ENCODE measurements around the gene SLC22A17. TPM values are rescaled to one million over a fixed set of nuclear protein-coding genes. Genes with fewer than 3 reads are reported as not detected.

Gene SLC22A17
- total and polyA plus RNA-seq, 10 of the 15 experiments (the other 5 are each of a cell fraction or from before 2014, with no cell fraction given), result not detected

DNA sequence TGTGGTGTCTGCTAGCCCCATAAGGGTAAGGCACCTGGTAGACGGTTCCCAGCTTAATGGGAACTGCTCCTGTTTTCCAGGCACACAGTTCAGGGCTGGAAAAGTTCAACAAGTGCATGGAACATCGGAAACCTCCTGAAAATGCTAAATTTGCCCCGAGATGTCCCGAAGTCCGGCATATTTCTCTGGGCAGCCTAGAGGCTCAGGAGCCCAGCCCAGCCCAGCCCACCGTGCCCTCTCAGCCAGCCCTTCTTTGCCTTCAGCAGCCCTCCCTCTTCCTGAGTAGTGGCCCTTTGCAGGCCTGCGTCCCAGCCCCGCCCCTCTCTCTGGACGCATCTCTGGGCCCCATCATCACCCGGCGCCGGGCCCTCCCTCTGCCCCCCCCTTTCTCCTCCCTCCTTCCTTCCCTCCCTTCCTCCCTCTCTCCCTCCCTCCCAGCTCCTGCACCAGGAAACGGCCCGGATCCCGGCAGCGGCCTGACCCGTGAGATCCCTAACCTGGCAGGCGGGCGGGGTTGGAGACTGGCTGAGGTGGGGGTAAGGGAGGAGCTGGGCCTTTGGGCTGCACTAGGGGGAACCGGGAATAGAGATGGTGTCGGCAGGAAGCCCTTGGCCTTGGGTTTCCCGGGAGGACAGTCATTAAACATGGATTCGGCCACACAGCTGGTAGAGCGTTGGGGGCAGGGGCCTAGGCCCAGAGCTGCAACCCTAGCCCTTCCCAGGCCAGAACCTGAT lies 46.1 kb downstream of the SLC22A17 start, which contains the start of gene BCL2L2 (continued):
- TF ChIP-seq, protein P1, sequence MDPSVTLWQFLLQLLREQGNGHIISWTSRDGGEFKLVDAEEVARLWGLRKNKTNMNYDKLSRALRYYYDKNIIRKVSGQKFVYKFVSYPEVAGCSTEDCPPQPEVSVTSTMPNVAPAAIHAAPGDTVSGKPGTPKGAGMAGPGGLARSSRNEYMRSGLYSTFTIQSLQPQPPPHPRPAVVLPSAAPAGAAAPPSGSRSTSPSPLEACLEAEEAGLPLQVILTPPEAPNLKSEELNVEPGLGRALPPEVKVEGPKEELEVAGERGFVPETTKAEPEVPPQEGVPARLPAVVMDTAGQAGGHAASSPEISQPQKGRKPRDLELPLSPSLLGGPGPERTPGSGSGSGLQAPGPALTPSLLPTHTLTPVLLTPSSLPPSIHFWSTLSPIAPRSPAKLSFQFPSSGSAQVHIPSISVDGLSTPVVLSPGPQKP (IDR thresholded peaks at IDR 0.05; ENCODE audit: low read depth, low read length), result peak; percentile 39; the same call in 1 of the 2 replicates
- TF ChIP-seq CHD1 (IDR thresholded peaks at IDR 0.05; ENCODE audit: low read depth, low read length) (no peak), GABPA (IDR thresholded peaks at IDR 0.05; ENCODE audit: low read depth) (no peak), TARDBP (IDR thresholded peaks at IDR 0.05; ENCODE audit: borderline replicate concordance) (peak; percentile 92), RCOR1 (conservative IDR thresholded peaks at IDR 0.05; ENCODE audit: low read depth, low read length) (no peak), CBX3 (IDR thresholded peaks at IDR 0.05; ENCODE audit: borderline replicate concordance, low read depth) (no peak), NR2C2 (IDR thresholded peaks at IDR 0.05; ENCODE audit: borderline replicate concordance, control insufficient read depth, insufficient read length, low read depth) (no peak), CHD2 (IDR thresholded peaks at IDR 0.05; ENCODE audit: borderline replicate concordance, low read depth, low read length) (no peak; the same call in 1 of the 2 replicates), ZSCAN29 (IDR thresholded peaks at IDR 0.05) (no peak), CHD4 (IDR thresholded peaks at IDR 0.05) (no peak), EGR1 (IDR thresholded peaks at IDR 0.05; ENCODE audit: borderline replicate concordance in 1 of 2, low read depth in 2 of 2, low read length in 2 of 2) (peak in 1 of 2 experiments; percentile 47; a peak in 1 of 3 replicates), HDAC2 (IDR thresholded peaks at IDR 0.05) (no peak), RAD21 (IDR thresholded peaks at IDR 0.05; ENCODE audit: insufficient read depth, low read depth, low read length) (no peak)
- TF ChIP-seq, protein P2, sequence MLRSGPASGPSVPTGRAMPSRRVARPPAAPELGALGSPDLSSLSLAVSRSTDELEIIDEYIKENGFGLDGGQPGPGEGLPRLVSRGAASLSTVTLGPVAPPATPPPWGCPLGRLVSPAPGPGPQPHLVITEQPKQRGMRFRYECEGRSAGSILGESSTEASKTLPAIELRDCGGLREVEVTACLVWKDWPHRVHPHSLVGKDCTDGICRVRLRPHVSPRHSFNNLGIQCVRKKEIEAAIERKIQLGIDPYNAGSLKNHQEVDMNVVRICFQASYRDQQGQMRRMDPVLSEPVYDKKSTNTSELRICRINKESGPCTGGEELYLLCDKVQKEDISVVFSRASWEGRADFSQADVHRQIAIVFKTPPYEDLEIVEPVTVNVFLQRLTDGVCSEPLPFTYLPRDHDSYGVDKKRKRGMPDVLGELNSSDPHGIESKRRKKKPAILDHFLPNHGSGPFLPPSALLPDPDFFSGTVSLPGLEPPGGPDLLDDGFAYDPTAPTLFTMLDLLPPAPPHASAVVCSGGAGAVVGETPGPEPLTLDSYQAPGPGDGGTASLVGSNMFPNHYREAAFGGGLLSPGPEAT (IDR thresholded peaks at IDR 0.05; ENCODE audit: low read depth), result peak; percentile 96
- TF ChIP-seq, protein P3, sequence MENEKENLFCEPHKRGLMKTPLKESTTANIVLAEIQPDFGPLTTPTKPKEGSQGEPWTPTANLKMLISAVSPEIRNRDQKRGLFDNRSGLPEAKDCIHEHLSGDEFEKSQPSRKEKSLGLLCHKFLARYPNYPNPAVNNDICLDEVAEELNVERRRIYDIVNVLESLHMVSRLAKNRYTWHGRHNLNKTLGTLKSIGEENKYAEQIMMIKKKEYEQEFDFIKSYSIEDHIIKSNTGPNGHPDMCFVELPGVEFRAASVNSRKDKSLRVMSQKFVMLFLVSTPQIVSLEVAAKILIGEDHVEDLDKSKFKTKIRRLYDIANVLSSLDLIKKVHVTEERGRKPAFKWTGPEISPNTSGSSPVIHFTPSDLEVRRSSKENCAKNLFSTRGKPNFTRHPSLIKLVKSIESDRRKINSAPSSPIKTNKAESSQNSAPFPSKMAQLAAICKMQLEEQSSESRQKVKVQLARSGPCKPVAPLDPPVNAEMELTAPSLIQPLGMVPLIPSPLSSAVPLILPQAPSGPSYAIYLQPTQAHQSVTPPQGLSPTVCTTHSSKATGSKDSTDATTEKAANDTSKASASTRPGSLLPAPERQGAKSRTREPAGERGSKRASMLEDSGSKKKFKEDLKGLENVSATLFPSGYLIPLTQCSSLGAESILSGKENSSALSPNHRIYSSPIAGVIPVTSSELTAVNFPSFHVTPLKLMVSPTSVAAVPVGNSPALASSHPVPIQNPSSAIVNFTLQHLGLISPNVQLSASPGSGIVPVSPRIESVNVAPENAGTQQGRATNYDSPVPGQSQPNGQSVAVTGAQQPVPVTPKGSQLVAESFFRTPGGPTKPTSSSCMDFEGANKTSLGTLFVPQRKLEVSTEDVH (IDR thresholded peaks at IDR 0.05; ENCODE audit: low read depth, partially characterized antibody), result no peak
- TF ChIP-seq, protein P4, sequence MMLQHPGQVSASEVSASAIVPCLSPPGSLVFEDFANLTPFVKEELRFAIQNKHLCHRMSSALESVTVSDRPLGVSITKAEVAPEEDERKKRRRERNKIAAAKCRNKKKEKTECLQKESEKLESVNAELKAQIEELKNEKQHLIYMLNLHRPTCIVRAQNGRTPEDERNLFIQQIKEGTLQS (IDR thresholded peaks at IDR 0.05; ENCODE audit: borderline replicate concordance, extremely low read depth, low read depth, low read length), result peak; percentile 68
- TF ChIP-seq, protein P5, sequence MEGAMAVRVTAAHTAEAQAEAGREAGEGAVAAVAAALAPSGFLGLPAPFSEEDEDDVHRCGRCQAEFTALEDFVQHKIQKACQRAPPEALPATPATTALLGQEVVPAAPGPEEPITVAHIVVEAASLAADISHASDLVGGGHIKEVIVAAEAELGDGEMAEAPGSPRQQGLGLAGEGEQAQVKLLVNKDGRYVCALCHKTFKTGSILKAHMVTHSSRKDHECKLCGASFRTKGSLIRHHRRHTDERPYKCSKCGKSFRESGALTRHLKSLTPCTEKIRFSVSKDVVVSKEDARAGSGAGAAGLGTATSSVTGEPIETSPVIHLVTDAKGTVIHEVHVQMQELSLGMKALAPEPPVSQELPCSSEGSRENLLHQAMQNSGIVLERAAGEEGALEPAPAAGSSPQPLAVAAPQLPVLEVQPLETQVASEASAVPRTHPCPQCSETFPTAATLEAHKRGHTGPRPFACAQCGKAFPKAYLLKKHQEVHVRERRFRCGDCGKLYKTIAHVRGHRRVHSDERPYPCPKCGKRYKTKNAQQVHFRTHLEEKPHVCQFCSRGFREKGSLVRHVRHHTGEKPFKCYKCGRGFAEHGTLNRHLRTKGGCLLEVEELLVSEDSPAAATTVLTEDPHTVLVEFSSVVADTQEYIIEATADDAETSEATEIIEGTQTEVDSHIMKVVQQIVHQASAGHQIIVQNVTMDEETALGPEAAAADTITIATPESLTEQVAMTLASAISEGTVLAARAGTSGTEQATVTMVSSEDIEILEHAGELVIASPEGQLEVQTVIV (IDR thresholded peaks at IDR 0.05; ENCODE audit: borderline replicate concordance, partially characterized antibody), result peak; percentile 11
